HG03135 (cell line): ENCODE results near the gene ENTREP3.
"Not testable (repeated sequence)": the region's sequence is repeated elsewhere in the genome, so short reads cannot be mapped to it uniquely, and the experiment has no call there.

Experiments
- ATAC-seq: cut with Tn5 transposase; IDR thresholded peaks from one replicate; pipeline ENCODE4 v1.9.1; 2021; ENCODE audit warnings: mild to moderate bottlenecking, moderate library complexity; ENCODE audit not compliant: unreplicated experiment

Gene ENTREP3

GRCh38 chr1:155251566-155251965, 3.7 kb downstream of the ENTREP3 start:
- no peak for ATAC-seq

- ATAC-seq: peak; percentile 81
Measured at GRCh38 chr1:155250633-155251449, 4.4 kb downstream of the ENTREP3 start.

GRCh38 chr1:155250246-155250632, 5.0 kb downstream of the ENTREP3 start:
- ATAC-seq: peak; percentile 8

GRCh38 chr1:155247667-155248553, 7.4 kb downstream of the ENTREP3 start:
- ATAC-seq: no peak

- not testable (repeated sequence) for ATAC-seq
Measured at GRCh38 chr1:155246796-155247195, 8.5 kb downstream of the ENTREP3 start.

- ATAC-seq: peak; percentile 11
Measured at GRCh38 chr1:155245163-155245524, 10.1 kb downstream of the ENTREP3 start.

GRCh38 chr1:155244368-155245162, 10.7 kb downstream of the ENTREP3 start:
- peak; percentile 87 for ATAC-seq

- ATAC-seq: no peak
Measured at GRCh38 chr1:155242805-155243358, 12.4 kb downstream of the ENTREP3 start.

GRCh38 chr1:155241841-155242264, 13.4 kb downstream of the ENTREP3 start:
- no peak for ATAC-seq

GRCh38 chr1:155241069-155241679, 14.1 kb downstream of the ENTREP3 start:
- ATAC-seq: no peak

- no peak for ATAC-seq
Measured at GRCh38 chr1:155236451-155236850, 18.8 kb downstream of the ENTREP3 start.

GRCh38 chr1:155235375-155235774, 19.9 kb downstream of the ENTREP3 start:
- ATAC-seq: not testable (repeated sequence)

GRCh38 chr1:155233502-155233901, 21.8 kb downstream of the ENTREP3 start:
- ATAC-seq: not testable (repeated sequence)

GRCh38 chr1:155232001-155232978, 23.0 kb downstream of the ENTREP3 start:
- ATAC-seq: not testable (repeated sequence)

- not testable (repeated sequence) for ATAC-seq
Measured at GRCh38 chr1:155231302-155231701, 24.0 kb downstream of the ENTREP3 start.

- ATAC-seq: no peak
Measured at GRCh38 chr1:155228096-155228427, 27.2 kb downstream of the ENTREP3 start.

- peak; percentile 90 for ATAC-seq
Measured at GRCh38 chr1:155227261-155228095, 27.8 kb downstream of the ENTREP3 start.

- ATAC-seq: no peak
Measured at GRCh38 chr1:155226910-155227260, 28.4 kb downstream of the ENTREP3 start.
